ENCODE data around the gene SRP72. TPM values are rescaled to one million over a fixed set of nuclear protein-coding genes. Genes with fewer than 3 reads are reported as not detected.

Gene SRP72
- total RNA-seq, 6 experiments from 2014 or later: 41.3 to 54.8 (median 46.6) TPM

DNA sequence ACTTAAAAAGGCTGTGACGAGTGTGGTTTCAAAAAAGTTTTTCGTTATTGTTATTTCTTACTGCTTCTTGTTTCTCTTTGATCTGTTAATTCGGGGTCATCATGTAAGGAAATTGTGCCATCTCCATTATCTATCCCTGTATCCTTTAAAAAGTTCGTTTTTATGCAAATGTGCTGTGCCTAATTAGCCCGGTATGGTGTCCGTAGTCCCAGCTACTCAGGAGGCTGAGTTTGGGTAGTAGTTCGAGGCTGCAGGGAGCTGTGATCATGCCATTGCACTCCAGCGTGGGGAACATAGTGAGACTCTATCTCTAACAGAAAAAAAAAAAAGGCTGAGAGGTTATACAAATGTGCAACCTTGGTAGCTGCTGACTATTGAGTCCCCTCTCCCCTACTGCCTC is 83.2 kb downstream of the SRP72 start:
- no peak overlapping the region for H3K27ac ChIP-seq
- no peak for ATAC-seq
- H3K27me3 ChIP-seq: no peaks in the 10 kb centered on the region
- no peak overlapping the region for H3K4me3 ChIP-seq
- no peaks in the 10 kb centered on the region for H3K9me3 ChIP-seq
- 43% methylated on average over 7 of the region's 8 CpGs for whole genome bisulfite sequencing (ENCODE audit: insufficient coverage, low coverage, low lambda C conversion rate, missing lambda C conversion rate)
- H3K36me3 ChIP-seq: no peaks in the 10 kb centered on the region
- no peak for DNase-seq
- TF ChIP-seq CTCF (IDR thresholded peaks at IDR 0.05) (no peak), POLR2A (IDR thresholded peaks at IDR 0.05) (no peak)
- intact Hi-C loops (cut with DNase I): no loop called here
- no peaks in the 10 kb centered on the region for H3K4me1 ChIP-seq

- ATAC-seq (no peak), DNase-seq (no peak)
- intact Hi-C loops (cut with DNase I): no loop called here
- no peaks in the 10 kb centered on the region for H3K27me3 ChIP-seq
- 82% methylated on average over 2 of the region's 2 CpGs for WGBS (ENCODE audit: insufficient coverage, low coverage, low lambda C conversion rate, missing lambda C conversion rate)
- H3K9me3 ChIP-seq: no peaks in the 10 kb centered on the region
- no peaks in the 10 kb centered on the region for H3K36me3 ChIP-seq
- no peak overlapping the region for H3K27ac ChIP-seq
- TF ChIP-seq CTCF (IDR thresholded peaks at IDR 0.05) (no peak), POLR2A (IDR thresholded peaks at IDR 0.05) (no peak)
- H3K4me3 ChIP-seq: no peak overlapping the region
- H3K4me1 ChIP-seq: no peaks in the 10 kb centered on the region
Measured at GRCh38 chr4:56551516-56551915, 84.1 kb downstream of the SRP72 start.

GRCh38 chr4:56552273-56552672 is 84.9 kb downstream of the SRP72 start:
- no peak for ATAC-seq
- H3K27me3 ChIP-seq: no peaks in the 10 kb centered on the region
- no peak for TF ChIP-seq CTCF (IDR thresholded peaks at IDR 0.05)
- no peak for TF ChIP-seq POLR2A (IDR thresholded peaks at IDR 0.05)
- no peaks in the 10 kb centered on the region for H3K4me1 ChIP-seq
- no peaks in the 10 kb centered on the region for H3K9me3 ChIP-seq
- intact Hi-C loops (cut with DNase I): no loop called here
- no peak overlapping the region for H3K27ac ChIP-seq
- H3K36me3 ChIP-seq: no peaks in the 10 kb centered on the region
- no peak overlapping the region for H3K4me3 ChIP-seq
- no peak for DNase-seq

Other genes starting within 250 kb of the SRP72 start
- gene AASDH, start 80.1 kb upstream of the SRP72 start, total RNA-seq: 10 to 100 TPM in 1 of 6 experiments, 1 to 10 TPM in 5; 4.8 to 10.1 (median 5.5) TPM
- gene PPAT, start 32.0 kb upstream of the SRP72 start, total RNA-seq: 1 to 10 TPM; 4.4 to 8.5 (median 7.1) TPM
- gene PAICS, start 31.4 kb upstream of the SRP72 start, total RNA-seq: 10 to 100 TPM; 39.8 to 77.5 (median 54.2) TPM
- gene ARL9, start 38.2 kb downstream of the SRP72 start, total RNA-seq: under 1 TPM in 1 of 6 experiments, not detected in 5; 0.19 TPM
- gene HOPX, start 213.7 kb downstream of the SRP72 start, total RNA-seq: under 1 TPM in 3 of 6 experiments, not detected in 3; 0.27 to 0.80 (median 0.42) TPM

All from right lobe of liver (tissue), 6 donors.